ENCODE results near the gene CADPS.

Gene CADPS

GRCh38 chr3:62672988-62673313, 202.3 kb downstream of the CADPS start:
- no peaks in the 10 kb centered on the region for H3K36me3 ChIP-seq
- H3K27me3 ChIP-seq: no peaks in the 10 kb centered on the region
- H3K4me1 ChIP-seq (ENCODE audit: control insufficient read depth in 1 of 2, insufficient read depth in 1 of 2, low read depth in 1 of 2, low read length in 1 of 2): no peaks in the 10 kb centered on the region
- H3K27ac ChIP-seq: no peak overlapping the region
- no peak for TF ChIP-seq CTCF (IDR thresholded peaks at IDR 0.05)
- no peak overlapping the region for H3K4me3 ChIP-seq (ENCODE audit: low read depth in 1 of 2, low read length in 1 of 2)
- H3K9me3 ChIP-seq: no peaks in the 10 kb centered on the region

GRCh38 chr3:62672270-62672987, 202.8 kb downstream of the CADPS start:
- no peak overlapping the region for H3K27ac ChIP-seq
- TF ChIP-seq CTCF (IDR thresholded peaks at IDR 0.05): no peak
- no peaks in the 10 kb centered on the region for H3K4me1 ChIP-seq (ENCODE audit: control insufficient read depth in 1 of 2, insufficient read depth in 1 of 2, low read depth in 1 of 2, low read length in 1 of 2)
- H3K36me3 ChIP-seq: no peaks in the 10 kb centered on the region
- no peaks in the 10 kb centered on the region for H3K27me3 ChIP-seq
- no peaks in the 10 kb centered on the region for H3K9me3 ChIP-seq
- H3K4me3 ChIP-seq (ENCODE audit: low read depth in 1 of 2, low read length in 1 of 2): no peak overlapping the region

GRCh38 chr3:62670351-62670750, 204.9 kb downstream of the CADPS start:
- no peak for TF ChIP-seq CTCF (IDR thresholded peaks at IDR 0.05)
- peaks cover 11% of the 10 kb centered on the region for H3K27me3 ChIP-seq
- H3K9me3 ChIP-seq: no peaks in the 10 kb centered on the region
- no peak overlapping the region for H3K4me3 ChIP-seq (ENCODE audit: low read depth in 1 of 2, low read length in 1 of 2)
- no peak overlapping the region for H3K27ac ChIP-seq
- no peaks in the 10 kb centered on the region for H3K36me3 ChIP-seq
- H3K4me1 ChIP-seq (ENCODE audit: control insufficient read depth in 1 of 2, insufficient read depth in 1 of 2, low read depth in 1 of 2, low read length in 1 of 2): no peaks in the 10 kb centered on the region

- no peak for TF ChIP-seq CTCF (IDR thresholded peaks at IDR 0.05)
Measured at GRCh38 chr3:62669161-62669560, 206.1 kb downstream of the CADPS start.

GRCh38 chr3:62667714-62668113, 207.5 kb downstream of the CADPS start:
- no peaks in the 10 kb centered on the region for H3K36me3 ChIP-seq
- no peak for TF ChIP-seq CTCF (IDR thresholded peaks at IDR 0.05)
- peaks cover 11% of the 10 kb centered on the region for H3K27me3 ChIP-seq
- no peaks in the 10 kb centered on the region for H3K9me3 ChIP-seq
- no peaks in the 10 kb centered on the region for H3K4me1 ChIP-seq (ENCODE audit: control insufficient read depth in 1 of 2, insufficient read depth in 1 of 2, low read depth in 1 of 2, low read length in 1 of 2)
- H3K27ac ChIP-seq: no peak overlapping the region
- no peak overlapping the region for H3K4me3 ChIP-seq (ENCODE audit: low read depth in 1 of 2, low read length in 1 of 2)

More at GRCh38 chr3:62669161-62669560, 206.1 kb downstream of the CADPS start:
- no peaks in the 10 kb centered on the region for H3K4me1 ChIP-seq (ENCODE audit: control insufficient read depth in 1 of 2, insufficient read depth in 1 of 2, low read depth in 1 of 2, low read length in 1 of 2)
- H3K27ac ChIP-seq: no peak overlapping the region
- no peak overlapping the region for H3K4me3 ChIP-seq (ENCODE audit: low read depth in 1 of 2, low read length in 1 of 2)
- H3K27me3 ChIP-seq: peaks cover 11% of the 10 kb centered on the region
- no peaks in the 10 kb centered on the region for H3K36me3 ChIP-seq
- H3K9me3 ChIP-seq: no peaks in the 10 kb centered on the region

Measured in neutrophil (primary cell).